Stomach smooth muscle (tissue), 2 donors: ENCODE data around the gene PTCH1.

Source experiments
- H3K27ac ChIP-seq: one replicate; pipeline ENCODE4 v1.7.0; 2013; ENCODE audit warnings: mild to moderate bottlenecking, low read length, inconsistent platforms
- H3K27me3 ChIP-seq, 2 donors: one replicate each; pipeline ENCODE4 v1.7.0; 2013; ENCODE audit warnings: low read length in 2 of 2; ENCODE audit not compliant: insufficient read depth in 2 of 2, control insufficient read depth in 1 of 2
- H3K36me3 ChIP-seq, 2 donors: one replicate each; pipeline ENCODE4 v1.7.0; 2013; ENCODE audit warnings: low read length in 2 of 2; ENCODE audit not compliant: control insufficient read depth in 2 of 2, insufficient read depth in 2 of 2
- H3K4me1 ChIP-seq: one replicate; pipeline ENCODE4 v1.7.0; 2013; ENCODE audit warnings: low read length; ENCODE audit not compliant: control insufficient read depth, insufficient read depth
- H3K4me3 ChIP-seq, 2 donors: one replicate each; pipeline ENCODE4 v1.7.0; 2013; ENCODE audit warnings: low read length in 2 of 2
- H3K9ac ChIP-seq, 2 donors: one replicate each; pipeline ENCODE4 v1.7.0; 2013; ENCODE audit warnings: low read length in 2 of 2, mild to moderate bottlenecking in 1 of 2
- H3K9me3 ChIP-seq, 2 donors: one replicate each; pipeline ENCODE4 v1.7.0; 2013; ENCODE audit warnings: low read length in 2 of 2; ENCODE audit not compliant: control insufficient read depth in 2 of 2
- donor health status: healthy.
- donor health status: Pancreatic carcinoma.

The PTCH1 gene

DNA sequence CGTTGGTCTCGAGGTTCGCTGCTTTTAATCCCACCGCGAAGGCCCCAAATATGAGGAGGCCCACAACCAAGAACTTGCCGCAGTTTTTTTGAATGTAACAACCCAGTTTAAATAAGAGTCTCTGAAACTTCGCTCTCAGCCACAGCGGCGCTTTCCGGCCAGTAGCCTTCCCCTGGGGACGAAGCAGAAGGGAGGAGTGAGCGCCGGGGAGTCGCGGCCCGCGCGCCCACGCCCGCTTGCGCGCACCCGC, 10.4 kb downstream of the PTCH1 start:
- H3K9ac ChIP-seq, result peak overlapping the region; percentile 42 to 73
- H3K36me3 ChIP-seq, result no peaks in the 10 kb centered on the region
- peak overlapping the region; percentile 91 to 92 for H3K4me3 ChIP-seq
- peaks cover 18% of the 10 kb centered on the region for H3K4me1 ChIP-seq
- H3K27me3 ChIP-seq, result no peaks in the 10 kb centered on the region
- H3K9me3 ChIP-seq, result no peaks in the 10 kb centered on the region
- H3K27ac ChIP-seq, result peak overlapping the region; percentile 77

DNA sequence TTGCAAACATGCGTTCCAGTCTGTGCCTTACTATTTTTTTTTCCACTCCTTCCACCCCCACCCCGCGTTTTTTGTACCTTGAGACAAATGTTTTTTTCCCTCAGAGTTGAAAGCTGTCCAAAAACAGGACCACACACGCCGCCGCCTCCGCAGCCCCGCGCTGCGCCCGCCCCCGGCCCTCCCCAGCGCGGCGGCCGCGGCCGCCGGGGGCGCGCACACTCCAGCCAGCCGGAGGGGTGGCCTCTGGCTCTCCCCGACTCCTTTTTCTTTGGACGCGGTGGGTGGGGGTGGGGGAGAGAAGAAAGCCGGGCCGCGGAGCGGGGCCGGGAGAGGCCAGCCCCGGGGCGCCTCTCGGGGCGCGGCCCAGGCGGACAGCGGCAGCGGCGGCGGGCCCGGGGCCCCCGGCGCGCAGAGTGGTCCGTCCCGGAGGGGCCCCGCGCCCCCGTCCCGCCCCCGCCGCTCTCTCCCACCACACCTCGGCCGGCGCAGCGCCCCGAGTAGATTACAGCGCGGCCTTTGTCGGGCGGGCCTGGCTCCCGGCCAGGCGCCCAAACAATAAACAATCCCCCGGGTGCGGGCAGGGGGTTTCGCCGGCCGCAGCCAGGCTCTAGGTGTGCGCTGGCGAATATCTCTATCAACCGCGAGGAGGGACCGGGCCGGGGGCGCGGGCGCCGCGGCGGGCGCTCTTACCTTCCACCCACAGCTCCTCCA, 10.9 kb downstream of the PTCH1 start:
- no peaks in the 10 kb centered on the region for H3K36me3 ChIP-seq
- H3K4me1 ChIP-seq, result peaks cover 18% of the 10 kb centered on the region
- peak overlapping the region; percentile 77 for H3K27ac ChIP-seq
- peak overlapping the region; percentile 42 to 73 for H3K9ac ChIP-seq
- no peaks in the 10 kb centered on the region for H3K9me3 ChIP-seq
- H3K4me3 ChIP-seq, result peak overlapping the region; percentile 91 to 92
- no peaks in the 10 kb centered on the region for H3K27me3 ChIP-seq

- H3K4me1 ChIP-seq, result peaks cover 20% of the 10 kb centered on the region
Observed at GRCh38 chr9:95505072-95505716, 11.6 kb downstream of the PTCH1 start.

DNA sequence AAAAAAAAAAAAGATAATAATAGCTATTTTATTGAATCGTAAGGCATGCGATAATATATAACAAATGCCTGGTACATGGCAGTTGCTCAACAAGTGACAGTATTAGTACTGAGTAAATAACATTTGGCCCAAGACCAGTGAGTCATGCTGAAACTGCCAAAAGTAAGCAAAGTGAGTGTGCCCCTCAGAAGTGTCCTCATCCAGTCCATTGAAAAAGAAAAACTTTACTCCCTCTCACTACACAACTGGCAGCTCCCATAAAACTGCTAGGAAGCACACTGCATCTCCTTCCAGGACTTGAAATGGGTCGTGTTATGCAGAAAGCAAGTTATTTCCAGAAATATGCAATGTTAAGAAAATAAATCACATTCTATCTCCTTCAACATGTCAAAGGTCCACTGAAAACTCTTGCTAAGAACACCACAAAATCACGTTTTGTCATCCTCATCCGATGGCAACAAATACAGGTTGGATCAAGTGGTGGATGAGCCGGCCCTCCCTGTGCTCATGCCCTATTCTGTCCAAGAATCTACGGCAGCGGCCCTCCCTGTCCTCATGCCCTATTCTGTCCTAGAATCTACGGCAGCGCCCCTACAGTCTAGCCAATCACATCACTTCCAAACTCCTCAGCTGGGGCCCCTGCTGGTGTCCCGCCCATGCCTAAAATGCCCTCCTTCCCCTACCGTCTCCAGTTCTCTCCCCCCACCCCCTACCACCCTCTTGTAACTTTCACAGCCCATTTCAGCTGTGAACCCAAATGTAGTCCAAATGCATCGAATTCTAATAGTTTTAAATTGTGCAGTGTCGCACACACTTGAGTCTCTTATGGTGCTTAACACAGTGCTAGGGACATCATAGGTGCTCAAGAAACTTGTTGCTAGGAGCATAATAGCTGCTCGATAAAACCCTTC, 12.5 kb downstream of the PTCH1 start:
- Histone ChIP-seq H3K9me3 (no peaks in the 10 kb centered on the region), H3K4me1 (peaks cover 26% of the 10 kb centered on the region), H3K4me3 (peak overlapping the region; percentile 13 to 92), H3K27me3 (no peaks in the 10 kb centered on the region), H3K36me3 (peaks cover 0 to 3% of the 10 kb centered on the region in 2 donors), H3K9ac (no peak overlapping the region), H3K27ac (no peak overlapping the region)

More at GRCh38 chr9:95505072-95505716, 11.6 kb downstream of the PTCH1 start:
- no peaks in the 10 kb centered on the region for H3K36me3 ChIP-seq
- H3K4me3 ChIP-seq, result peak overlapping the region in 1 of 2 donors; percentile 92
- no peaks in the 10 kb centered on the region for H3K27me3 ChIP-seq
- no peak overlapping the region for H3K27ac ChIP-seq
- no peak overlapping the region for H3K9ac ChIP-seq
- H3K9me3 ChIP-seq, result no peaks in the 10 kb centered on the region

DNA sequence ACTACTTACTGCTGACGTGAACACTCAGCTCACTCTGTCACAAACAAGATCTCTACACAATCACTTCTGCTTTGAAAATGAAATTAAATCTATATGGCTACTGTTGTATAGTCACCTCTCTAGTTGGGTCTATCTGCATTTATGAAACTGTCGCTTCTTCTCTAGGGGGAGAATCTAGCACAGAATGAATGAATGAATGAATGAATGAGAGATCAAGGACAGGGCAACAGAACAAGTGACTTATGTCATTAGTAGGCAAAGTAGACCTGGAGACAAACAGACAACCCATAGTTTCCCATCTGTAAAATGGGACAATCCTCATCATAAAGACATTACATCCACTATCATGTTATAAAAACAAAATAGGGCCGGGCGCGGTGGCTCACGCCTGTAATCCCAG, 13.4 kb downstream of the PTCH1 start:
- Histone ChIP-seq H3K4me1 (peaks cover 31% of the 10 kb centered on the region), H3K4me3 (no peak overlapping the region), H3K9ac (no peak overlapping the region), H3K27me3 (no peaks in the 10 kb centered on the region), H3K9me3 (no peaks in the 10 kb centered on the region), H3K36me3 (peaks cover 0 to 3% of the 10 kb centered on the region in 2 donors), H3K27ac (no peak overlapping the region)

DNA sequence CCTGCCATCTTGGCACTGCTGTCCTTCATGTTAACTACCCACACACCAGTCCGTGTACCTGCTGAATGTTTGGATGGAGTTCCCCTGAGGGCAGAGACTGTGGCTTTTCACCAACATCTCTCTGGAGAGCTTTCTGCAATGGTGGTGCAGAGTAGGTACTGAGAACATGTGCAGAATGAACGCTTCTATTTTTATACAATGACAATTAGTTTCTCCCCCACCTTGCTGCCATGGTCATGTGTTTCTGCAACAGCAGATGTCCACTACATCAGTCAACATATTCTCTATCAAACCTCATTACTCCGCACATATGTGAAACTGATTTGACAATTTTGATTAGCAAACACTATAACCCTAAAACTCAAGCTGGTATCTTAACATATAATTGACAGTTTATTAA, 14.5 kb downstream of the PTCH1 start:
- Histone ChIP-seq H3K27me3 (no peaks in the 10 kb centered on the region), H3K4me1 (peaks cover 42% of the 10 kb centered on the region), H3K36me3 (peaks cover 0 to 3% of the 10 kb centered on the region in 2 donors), H3K27ac (no peak overlapping the region), H3K9ac (no peak overlapping the region), H3K9me3 (no peaks in the 10 kb centered on the region), H3K4me3 (peak overlapping the region in 1 of 2 donors; percentile 35)

DNA sequence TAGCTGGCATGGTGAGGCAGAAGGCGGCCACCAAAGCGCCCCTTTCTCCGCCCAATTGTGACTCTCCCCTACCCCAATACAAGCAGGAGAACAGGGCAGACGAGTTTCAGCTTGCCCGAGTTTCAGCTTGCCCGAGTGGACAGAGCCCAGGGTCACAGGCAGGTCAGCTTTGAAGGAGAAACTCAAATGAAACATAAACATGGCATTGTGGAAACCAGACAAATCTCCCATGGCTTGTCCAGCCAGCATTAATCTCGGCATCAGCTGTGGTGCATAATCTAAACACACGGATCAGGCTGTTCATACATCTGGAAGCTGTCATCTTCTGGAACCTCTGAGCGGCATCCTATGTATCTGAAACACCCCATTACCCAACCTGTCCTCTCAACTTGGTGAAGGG, 16.9 kb downstream of the PTCH1 start:
- H3K27ac ChIP-seq, result no peak overlapping the region
- H3K9me3 ChIP-seq, result no peaks in the 10 kb centered on the region
- H3K36me3 ChIP-seq, result peaks cover 0 to 3% of the 10 kb centered on the region in 2 donors
- peaks cover 32% of the 10 kb centered on the region for H3K4me1 ChIP-seq
- H3K9ac ChIP-seq, result no peak overlapping the region
- no peaks in the 10 kb centered on the region for H3K27me3 ChIP-seq
- no peak overlapping the region for H3K4me3 ChIP-seq

DNA sequence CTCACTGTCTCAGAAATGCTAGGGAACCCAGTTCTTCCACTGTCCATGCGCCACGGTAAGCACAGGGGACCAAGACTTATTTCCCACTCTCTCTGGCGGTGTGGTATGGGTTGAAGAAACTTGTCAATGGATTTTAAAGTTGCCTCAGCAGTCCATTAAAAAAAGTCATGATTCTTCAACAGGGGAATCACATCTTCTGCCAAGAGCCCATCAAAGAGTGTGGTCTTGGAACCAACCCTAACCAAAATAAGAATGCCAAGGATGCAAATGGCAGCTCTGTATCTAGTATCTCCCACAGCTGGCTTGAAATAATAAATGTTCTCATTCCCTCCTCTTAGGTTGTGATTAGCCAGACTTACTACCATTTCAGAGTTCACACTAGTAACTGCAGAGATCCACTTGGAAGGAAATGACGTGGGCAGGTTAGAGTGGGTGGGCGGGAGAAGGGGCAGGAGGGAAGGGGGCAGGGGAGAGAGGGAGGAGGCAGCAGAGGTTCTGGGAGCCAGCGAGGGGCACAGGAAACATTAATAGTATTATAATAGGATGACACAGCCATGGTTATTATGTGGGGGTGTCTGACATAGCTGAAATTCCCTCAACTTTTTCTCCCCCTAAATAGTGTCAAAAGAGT, 17.6 kb downstream of the PTCH1 start:
- H3K36me3 ChIP-seq, result peaks cover 0 to 3% of the 10 kb centered on the region in 2 donors
- H3K27me3 ChIP-seq, result no peaks in the 10 kb centered on the region
- peaks cover 33% of the 10 kb centered on the region for H3K4me1 ChIP-seq
- H3K9ac ChIP-seq, result no peak overlapping the region
- no peak overlapping the region for H3K27ac ChIP-seq
- H3K9me3 ChIP-seq, result no peaks in the 10 kb centered on the region
- no peak overlapping the region for H3K4me3 ChIP-seq

- Histone ChIP-seq H3K9me3 (no peaks in the 10 kb centered on the region), H3K4me1 (peaks cover 35% of the 10 kb centered on the region), H3K27me3 (no peaks in the 10 kb centered on the region), H3K27ac (no peak overlapping the region), H3K4me3 (no peak overlapping the region), H3K9ac (no peak overlapping the region), H3K36me3 (peaks cover 0 to 3% of the 10 kb centered on the region in 2 donors)
Observed at GRCh38 chr9:95498641-95499040, 18.1 kb downstream of the PTCH1 start.

GRCh38 chr9:95497772-95498171, 19.0 kb downstream of the PTCH1 start:
- Histone ChIP-seq H3K36me3 (peaks cover 0 to 3% of the 10 kb centered on the region in 2 donors), H3K4me1 (peaks cover 35% of the 10 kb centered on the region), H3K27ac (no peak overlapping the region), H3K9me3 (no peaks in the 10 kb centered on the region), H3K27me3 (no peaks in the 10 kb centered on the region), H3K4me3 (no peak overlapping the region), H3K9ac (no peak overlapping the region)
